ENCODE measurements around the gene DENND6B. TPM values are rescaled to one million over a fixed set of nuclear protein-coding genes. Genes with fewer than 3 reads are reported as not detected.

DENND6B gene
- total RNA-seq, 1 experiment from 2014 or later, result 11.0 TPM

- no peak for TF ChIP-seq REST (IDR thresholded peaks at IDR 0.05; ENCODE audit: low read depth)
- TF ChIP-seq EGR1 (IDR thresholded peaks at IDR 0.05; ENCODE audit: low read depth), result no peak
- TF ChIP-seq FOSL1 (IDR thresholded peaks at IDR 0.05; ENCODE audit: low read depth), result no peak
- TF ChIP-seq RAD21 (IDR thresholded peaks at IDR 0.05; ENCODE audit: low read depth), result no peak
- TF ChIP-seq, protein P1, sequence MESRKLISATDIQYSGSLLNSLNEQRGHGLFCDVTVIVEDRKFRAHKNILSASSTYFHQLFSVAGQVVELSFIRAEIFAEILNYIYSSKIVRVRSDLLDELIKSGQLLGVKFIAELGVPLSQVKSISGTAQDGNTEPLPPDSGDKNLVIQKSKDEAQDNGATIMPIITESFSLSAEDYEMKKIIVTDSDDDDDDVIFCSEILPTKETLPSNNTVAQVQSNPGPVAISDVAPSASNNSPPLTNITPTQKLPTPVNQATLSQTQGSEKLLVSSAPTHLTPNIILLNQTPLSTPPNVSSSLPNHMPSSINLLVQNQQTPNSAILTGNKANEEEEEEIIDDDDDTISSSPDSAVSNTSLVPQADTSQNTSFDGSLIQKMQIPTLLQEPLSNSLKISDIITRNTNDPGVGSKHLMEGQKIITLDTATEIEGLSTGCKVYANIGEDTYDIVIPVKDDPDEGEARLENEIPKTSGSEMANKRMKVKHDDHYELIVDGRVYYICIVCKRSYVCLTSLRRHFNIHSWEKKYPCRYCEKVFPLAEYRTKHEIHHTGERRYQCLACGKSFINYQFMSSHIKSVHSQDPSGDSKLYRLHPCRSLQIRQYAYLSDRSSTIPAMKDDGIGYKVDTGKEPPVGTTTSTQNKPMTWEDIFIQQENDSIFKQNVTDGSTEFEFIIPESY (IDR thresholded peaks at IDR 0.05; ENCODE audit: extremely low read depth, insufficient replicate concordance, low read length), result no peak
- no peak for TF ChIP-seq ZFX (IDR thresholded peaks at IDR 0.05)
- TF ChIP-seq POLR2A (IDR thresholded peaks at IDR 0.05; ENCODE audit: borderline replicate concordance, extremely low read depth, insufficient read depth, insufficient read length), result no peak
These were observed 29.1 kb downstream of the DENND6B start (continued) for GRCh38 chr22:50297510-50298265.
